Calu3 (cell line): ENCODE measurements around the gene TIMM22. TPM values are rescaled to one million over a fixed set of nuclear protein-coding genes. Genes with fewer than 3 reads are reported as not detected.
A peak's percentile ranks its signal among the peaks of the same experiment; 100 is the strongest.

Source experiments
- BruUV-seq: library from RNA; stranded (reverse); fragments of 400-500 nt; replicated peaks from 2 replicates; lab custom pipeline; 2021; lab: Mats Ljungman, UMichigan
- CTCF ChIA-PET: fragments of 300-600 bp; sonication (Branson Sonifier 250); formaldehyde crosslinking; loops from one replicate; lab custom pipeline; 2022; ENCODE audit warnings: antibody characterized with exemption; lab: Charles Lee
- DNase-seq: peaks from one replicate; pipeline ENCODE4 v3.0.0; 2022
- H3K27ac Mint-ChIP-seq: one replicate; pipeline ENCODE4 v1.8.0; 2022; ENCODE audit warnings: mixed read lengths; ENCODE audit not compliant: unreplicated experiment
- H3K27me3 Mint-ChIP-seq: one replicate; pipeline ENCODE4 v1.8.0; 2022; ENCODE audit warnings: mixed read lengths; ENCODE audit not compliant: unreplicated experiment
- H3K36me3 Mint-ChIP-seq: one replicate; pipeline ENCODE4 v1.8.0; 2022; ENCODE audit warnings: mild to moderate bottlenecking, moderate library complexity, mixed read lengths; ENCODE audit not compliant: insufficient read depth, unreplicated experiment
- H3K4me1 Mint-ChIP-seq: one replicate; pipeline ENCODE4 v1.8.0; 2022; ENCODE audit warnings: mild to moderate bottlenecking, low read depth, mixed read lengths; ENCODE audit not compliant: unreplicated experiment
- H3K4me3 Mint-ChIP-seq: one replicate; pipeline ENCODE4 v1.8.0; 2022; ENCODE audit warnings: mild to moderate bottlenecking, low read depth, moderate library complexity, mixed read lengths; ENCODE audit not compliant: unreplicated experiment
- H3K9me3 Mint-ChIP-seq: one replicate; pipeline ENCODE4 v1.8.0; 2022; ENCODE audit warnings: low read depth, mixed read lengths; ENCODE audit not compliant: unreplicated experiment
- intact Hi-C: fragments of 100-400 bp; cut with micrococcal nuclease; formaldehyde crosslinking; loops from one replicate; pipeline ENCODE4 v1.10.0; 2022; ENCODE audit not compliant: unreplicated experiment
- total RNA-seq: library from RNA; stranded (reverse); gene quantifications from 2 replicates; pipeline ENCODE4 v1.2.3, GENCODE V29; 2022
- TF ChIP-seq, protein P1 (sequence below): fragments of 200-600 bp; IDR thresholded peaks from one replicate; pipeline ENCODE4 v1.8.0; 2022; ENCODE audit warnings: antibody characterized with exemption; ENCODE audit not compliant: unreplicated experiment

The TIMM22 gene
- total RNA-seq, 1 experiment from 2014 or later = 7.2 TPM

DNA sequence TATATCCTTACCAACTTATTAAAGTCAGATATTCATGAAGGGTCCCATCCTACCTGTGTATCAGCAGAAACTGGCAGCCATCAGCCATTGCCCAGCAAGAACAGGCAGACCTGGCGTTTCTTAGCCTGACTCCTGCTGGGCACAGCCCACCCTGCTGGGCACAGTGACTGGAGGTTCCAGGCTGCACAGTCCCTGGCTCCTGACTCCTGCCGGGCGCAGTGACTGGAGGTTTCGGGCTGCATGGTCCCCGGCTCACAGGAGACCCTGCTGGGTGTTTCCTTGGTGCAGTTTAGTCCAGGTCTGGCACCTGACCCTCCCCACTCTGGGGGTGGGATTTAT lies 6.7 kb downstream of the TIMM22 start:
- TF ChIP-seq, protein P1, sequence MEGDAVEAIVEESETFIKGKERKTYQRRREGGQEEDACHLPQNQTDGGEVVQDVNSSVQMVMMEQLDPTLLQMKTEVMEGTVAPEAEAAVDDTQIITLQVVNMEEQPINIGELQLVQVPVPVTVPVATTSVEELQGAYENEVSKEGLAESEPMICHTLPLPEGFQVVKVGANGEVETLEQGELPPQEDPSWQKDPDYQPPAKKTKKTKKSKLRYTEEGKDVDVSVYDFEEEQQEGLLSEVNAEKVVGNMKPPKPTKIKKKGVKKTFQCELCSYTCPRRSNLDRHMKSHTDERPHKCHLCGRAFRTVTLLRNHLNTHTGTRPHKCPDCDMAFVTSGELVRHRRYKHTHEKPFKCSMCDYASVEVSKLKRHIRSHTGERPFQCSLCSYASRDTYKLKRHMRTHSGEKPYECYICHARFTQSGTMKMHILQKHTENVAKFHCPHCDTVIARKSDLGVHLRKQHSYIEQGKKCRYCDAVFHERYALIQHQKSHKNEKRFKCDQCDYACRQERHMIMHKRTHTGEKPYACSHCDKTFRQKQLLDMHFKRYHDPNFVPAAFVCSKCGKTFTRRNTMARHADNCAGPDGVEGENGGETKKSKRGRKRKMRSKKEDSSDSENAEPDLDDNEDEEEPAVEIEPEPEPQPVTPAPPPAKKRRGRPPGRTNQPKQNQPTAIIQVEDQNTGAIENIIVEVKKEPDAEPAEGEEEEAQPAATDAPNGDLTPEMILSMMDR = no peak
- peaks cover under 1% of the 10 kb centered on the region for H3K4me1 Mint-ChIP-seq
- no peak overlapping the region for H3K4me3 Mint-ChIP-seq
- no peaks in the 10 kb centered on the region for H3K9me3 Mint-ChIP-seq
- peaks cover 65% of the 10 kb centered on the region for H3K36me3 Mint-ChIP-seq
- TSS peak; percentile 46 for BruUV-seq
- no peaks in the 10 kb centered on the region for H3K27me3 Mint-ChIP-seq
- intact Hi-C loops = no loop called here
- CTCF ChIA-PET = no interaction called here
- DNase-seq = no peak
- H3K27ac Mint-ChIP-seq = no peak overlapping the region

DNA sequence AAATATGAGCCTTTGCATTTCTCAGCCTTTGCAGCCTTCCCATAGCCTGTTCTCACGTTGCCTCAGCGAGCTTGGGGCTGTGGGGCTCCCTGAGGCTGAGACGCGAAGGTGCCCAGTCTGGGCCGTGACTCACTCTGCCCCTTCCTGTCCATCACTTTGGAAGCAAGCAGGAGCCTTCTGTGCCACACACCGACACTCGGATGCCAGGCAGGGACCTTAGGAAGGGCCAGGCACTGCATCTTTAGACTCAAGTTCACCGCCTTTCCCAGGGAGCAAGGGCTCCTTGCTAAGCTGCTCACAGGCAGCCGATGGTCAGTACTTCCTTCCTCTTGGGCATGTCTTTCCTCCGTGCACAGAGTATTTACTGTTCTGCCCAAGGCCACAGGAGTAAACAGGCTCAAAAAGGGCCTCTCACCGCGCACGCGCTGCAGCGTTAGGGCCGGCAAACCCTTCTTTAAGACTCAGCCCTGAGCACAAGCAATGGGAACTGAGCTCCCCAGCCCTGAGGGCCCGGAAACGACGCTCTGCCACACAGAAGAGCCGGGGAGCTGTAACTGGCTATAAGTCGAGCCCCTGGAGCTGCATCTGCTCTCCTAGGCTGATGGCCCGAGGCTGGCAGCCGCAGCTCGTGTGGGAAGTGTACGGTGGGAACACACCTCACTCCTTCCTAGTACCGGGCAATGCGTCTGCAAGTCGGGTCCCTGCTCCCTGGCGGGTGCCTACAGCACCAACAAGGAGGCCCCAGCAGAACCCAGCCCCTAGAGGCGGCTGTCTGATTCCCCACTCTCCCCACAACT lies 7.2 kb downstream of the TIMM22 start:
- no TSS peak for BruUV-seq
- H3K4me3 Mint-ChIP-seq = no peak overlapping the region
- no peak overlapping the region for H3K27ac Mint-ChIP-seq
- no peaks in the 10 kb centered on the region for H3K4me1 Mint-ChIP-seq
- H3K36me3 Mint-ChIP-seq = peaks cover 62% of the 10 kb centered on the region
- CTCF ChIA-PET = no interaction called here
- TF ChIP-seq, protein P1 = no peak
- no peaks in the 10 kb centered on the region for H3K9me3 Mint-ChIP-seq
- intact Hi-C loops = no loop called here
- DNase-seq = no peak
- H3K27me3 Mint-ChIP-seq = no peaks in the 10 kb centered on the region

DNA sequence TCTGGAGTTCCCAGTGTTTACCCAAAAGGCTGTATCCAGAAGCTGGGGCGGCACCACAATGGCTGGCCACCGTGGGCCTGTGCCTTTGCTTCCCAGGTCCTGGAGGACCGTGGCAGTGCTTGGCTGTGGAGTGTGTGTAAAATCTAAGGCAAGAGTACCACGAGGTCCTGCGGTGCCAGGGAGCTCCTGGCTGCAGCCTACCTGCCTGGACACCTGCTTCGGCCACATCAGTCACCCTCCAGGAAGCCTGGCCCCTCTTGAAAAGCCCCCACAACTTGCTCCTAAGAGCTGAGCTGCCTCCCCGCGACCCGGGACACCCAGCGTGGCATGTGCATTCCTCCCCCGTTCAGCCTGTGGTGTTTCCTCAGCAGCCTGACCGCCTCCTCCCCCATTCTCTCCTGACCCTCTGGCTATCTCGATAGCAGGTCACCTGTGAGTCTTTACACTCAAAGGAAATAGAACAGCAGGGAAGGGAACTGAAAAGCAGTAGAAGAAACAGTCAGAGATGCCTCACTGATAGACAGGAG lies 7.9 kb downstream of the TIMM22 start:
- CTCF ChIA-PET = no interaction called here

GRCh38 chr17:1005361-1005946 lies 8.5 kb downstream of the TIMM22 start:
- peak overlapping the region; percentile 52 for H3K27ac Mint-ChIP-seq
- no peaks in the 10 kb centered on the region for H3K4me1 Mint-ChIP-seq
- H3K4me3 Mint-ChIP-seq = no peak overlapping the region
- intact Hi-C loops = no loop called here
- no peaks in the 10 kb centered on the region for H3K9me3 Mint-ChIP-seq
- no TSS peak for BruUV-seq
- H3K27me3 Mint-ChIP-seq = no peaks in the 10 kb centered on the region
- peaks cover 53% of the 10 kb centered on the region for H3K36me3 Mint-ChIP-seq
- CTCF ChIA-PET = no interaction called here
- no peak for DNase-seq
- TF ChIP-seq, protein P1 = no peak

More for the DNA sequence above, 7.9 kb downstream of the TIMM22 start:
- Mint-ChIP-seq H3K27me3 (no peaks in the 10 kb centered on the region), H3K36me3 (peaks cover 57% of the 10 kb centered on the region), H3K9me3 (no peaks in the 10 kb centered on the region), H3K4me1 (no peaks in the 10 kb centered on the region), H3K27ac (peak overlapping the region; percentile 52), H3K4me3 (no peak overlapping the region)
- no TSS peak for BruUV-seq
- no peak for DNase-seq
- TF ChIP-seq, protein P1 = no peak
- intact Hi-C loops = no loop called here
